GM12875 (cell line): ENCODE measurements around the gene SLC9C1.

Source experiments
- H3K4me3 ChIP-seq: one replicate; pipeline ENCODE4 v1.5.1; 2011; ENCODE audit warnings: low read depth, low read length, control low read depth
- CTCF ChIP-seq: IDR thresholded peaks from 2 replicates; pipeline ENCODE4 v1.5.1; 2011; ENCODE audit warnings: low read depth, mild to moderate bottlenecking, control low read depth, inconsistent platforms, low read length, moderate library complexity, borderline replicate concordance; ENCODE audit not compliant: insufficient read depth

SLC9C1 gene

GRCh38 chr3:112114576-112115160 lies 179.3 kb downstream of the SLC9C1 start:
- TF ChIP-seq CTCF: no peak
- peak overlapping the region; percentile 33 for H3K4me3 ChIP-seq

- no peak overlapping the region for H3K4me3 ChIP-seq
- peak; percentile 80 for TF ChIP-seq CTCF
Measured at GRCh38 chr3:112111785-112112402, 182.1 kb downstream of the SLC9C1 start.

GRCh38 chr3:112109322-112109721 lies 184.7 kb downstream of the SLC9C1 start:
- no peak overlapping the region for H3K4me3 ChIP-seq
- TF ChIP-seq CTCF: no peak

GRCh38 chr3:112104774-112105173 lies 189.2 kb downstream of the SLC9C1 start:
- no peak for TF ChIP-seq CTCF
- no peak overlapping the region for H3K4me3 ChIP-seq

GRCh38 chr3:112101916-112102315 lies 192.1 kb downstream of the SLC9C1 start:
- H3K4me3 ChIP-seq: no peak overlapping the region
- no peak for TF ChIP-seq CTCF

GRCh38 chr3:112097378-112097777 lies 196.6 kb downstream of the SLC9C1 start:
- H3K4me3 ChIP-seq: no peak overlapping the region
- no peak for TF ChIP-seq CTCF

GRCh38 chr3:112096176-112096575 lies 197.8 kb downstream of the SLC9C1 start:
- no peak for TF ChIP-seq CTCF
- no peak overlapping the region for H3K4me3 ChIP-seq
